Fibroblast of lung (primary cell): ENCODE measurements around the gene PSME3. TPM values are rescaled to one million over a fixed set of nuclear protein-coding genes. Genes with fewer than 3 reads are reported as not detected.
A peak's percentile ranks its signal among the peaks of the same experiment; 100 is the strongest.

Experiments
- DNase-seq, 2 donors: peaks; one replicate each; pipeline versions ENCODE4 v3.0.0 to v3.0.0-alpha.2; 2010; ENCODE audit warnings: low read depth in 2 of 2
- H2AFZ ChIP-seq: 2 replicates; pipeline ENCODE4 v1.5.1; 2012; ENCODE audit warnings: low read length, control low read depth, inconsistent platforms
- H3K27ac ChIP-seq: 2 replicates; pipeline ENCODE4 v1.5.1; 2011; ENCODE audit warnings: low read length, control low read depth; ENCODE audit not compliant: insufficient read depth
- H3K27me3 ChIP-seq: 2 replicates; pipeline ENCODE4 v1.5.1; 2011; ENCODE audit warnings: mild to moderate bottlenecking, low read length; ENCODE audit not compliant: control insufficient read depth, insufficient read depth
- H3K36me3 ChIP-seq: 2 replicates; pipeline ENCODE4 v1.5.1; 2011; ENCODE audit warnings: low read length; ENCODE audit not compliant: control insufficient read depth, insufficient read depth
- H3K4me1 ChIP-seq: 2 replicates; pipeline ENCODE4 v1.5.1; 2011; ENCODE audit warnings: low read length; ENCODE audit not compliant: control insufficient read depth, insufficient read depth; ENCODE audit errors: extremely low read depth
- H3K4me2 ChIP-seq: 2 replicates; pipeline ENCODE4 v1.5.1; 2011; ENCODE audit warnings: low read length, control low read depth; ENCODE audit not compliant: insufficient read depth; ENCODE audit errors: extremely low read depth
- H3K4me3 ChIP-seq, 4 experiments: fragments of 200-600 bp in 1 of 4; sonication (generic) in 1 of 4; replicated peaks in 1 of 4; 2 replicates each; pipeline ENCODE4 v1.5.1; 2011 to 2016; ENCODE audit warnings: low read length in 4 of 4, low read depth in 3 of 4, mild to moderate bottlenecking in 3 of 4, control low read depth in 2 of 4, inconsistent platforms in 1 of 4, mixed read lengths in 1 of 4; ENCODE audit not compliant: insufficient read depth in 1 of 4; ENCODE audit errors: control extremely low read depth in 1 of 4
- H3K79me2 ChIP-seq: 2 replicates; pipeline ENCODE4 v1.5.1; 2012; ENCODE audit warnings: mild to moderate bottlenecking, low read length, inconsistent platforms; ENCODE audit not compliant: control insufficient read depth, insufficient read depth
- H3K9ac ChIP-seq: 2 replicates; pipeline ENCODE4 v1.5.1; 2011; ENCODE audit warnings: mild to moderate bottlenecking, low read length, control low read depth; ENCODE audit not compliant: insufficient read depth
- H3K9me3 ChIP-seq: 2 replicates; pipeline ENCODE4 v1.5.1; 2012; ENCODE audit warnings: low read depth, low read length; ENCODE audit not compliant: control insufficient read depth, insufficient read depth
- H4K20me1 ChIP-seq: 2 replicates; pipeline ENCODE4 v1.5.1; 2011; ENCODE audit warnings: low read length; ENCODE audit not compliant: control insufficient read depth, insufficient read depth; ENCODE audit errors: extremely low read depth
- EZH2 ChIP-seq: IDR thresholded peaks from 2 replicates; pipeline ENCODE4 v1.5.1; 2012; ENCODE audit warnings: low read length, control low read depth, mild to moderate bottlenecking; ENCODE audit errors: missing control alignments
- polyA plus RNA-seq, 2 donors: library from polyadenylated mRNA; depleted of rRNA in 1 of 2; stranded (reverse) in 1 of 2; unstranded in 1 of 2; fragments of >200 nt; gene quantifications; 2 replicates each; pipeline ENCODE4 v1.2.1, GENCODE V29; 2011 to 2012; ENCODE audit warnings: missing spikeins in 1 of 2
- total RNA-seq: library from RNA; depleted of rRNA; stranded (reverse); fragments of >200 nt; gene quantifications from 2 replicates; pipeline ENCODE4 v1.2.1, GENCODE V29; 2014
- TF ChIP-seq, protein P1 (sequence below), 2 donors: IDR thresholded peaks in 1 of 2; conservative IDR thresholded peaks in 1 of 2; 1 replicate in 1 of 2; 2 replicates in 1 of 2; pipeline ENCODE4 v1.5.1; 2011 to 2012; ENCODE audit warnings: low read length in 2 of 2, control low read depth in 1 of 2, inconsistent platforms in 1 of 2, low read depth in 1 of 2, mild to moderate bottlenecking in 1 of 2

Gene PSME3
- total and polyA plus RNA-seq, 2 donors (not counting 1 experiment from before 2014, with no cell fraction given): 50.7 to 133 TPM

DNA sequence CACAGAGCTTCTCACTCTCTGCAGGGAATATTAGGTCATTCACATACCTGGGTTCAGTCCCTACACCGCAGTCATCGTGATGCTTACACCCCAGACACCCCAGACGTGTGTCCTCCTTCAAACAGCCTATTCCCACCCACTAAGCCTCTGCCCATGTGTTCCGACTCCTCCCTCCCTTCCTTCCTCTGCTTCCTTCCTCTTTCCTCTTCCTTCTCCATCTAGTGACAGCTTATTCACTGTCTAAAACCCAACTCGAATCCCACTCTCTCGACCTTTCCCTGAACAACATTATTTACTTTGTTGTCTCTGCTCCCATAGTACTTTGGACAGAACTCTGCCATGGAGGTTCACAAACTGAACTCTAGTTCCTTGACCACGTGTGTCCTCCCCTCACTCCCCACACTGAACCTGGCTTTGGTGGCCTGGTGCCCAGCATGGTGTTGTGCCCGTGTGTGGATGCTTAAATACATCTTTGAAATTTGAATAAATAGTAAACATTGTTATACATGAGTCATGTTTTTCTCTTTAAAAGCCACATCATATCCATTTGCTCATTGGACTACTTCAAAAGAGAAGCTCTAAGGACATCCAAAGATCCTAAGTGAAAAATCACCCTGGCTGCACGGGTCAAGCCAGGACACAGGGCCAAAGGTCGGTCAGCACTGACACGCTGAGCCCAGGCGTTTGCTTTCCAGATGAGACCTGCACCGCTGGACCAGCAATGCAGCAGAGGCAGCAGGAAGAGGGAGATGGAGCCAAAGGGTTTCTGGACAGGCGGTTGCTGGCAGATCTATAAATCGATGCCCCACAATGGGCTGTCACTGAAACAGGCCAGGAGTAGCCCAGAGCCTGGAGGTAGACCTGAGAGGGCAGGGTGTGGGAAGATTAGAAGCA lies 53.3 kb downstream of the PSME3 start:
- Histone ChIP-seq H3K9me3 (no peaks in the 10 kb centered on the region), H3K4me1 (no peaks in the 10 kb centered on the region), H3K79me2 (no peaks in the 10 kb centered on the region), H4K20me1 (no peaks in the 10 kb centered on the region), H3K27me3 (peaks cover 6% of the 10 kb centered on the region), H2AFZ (no peak overlapping the region), H3K9ac (no peak overlapping the region), H3K4me3 (no peak overlapping the region), H3K27ac (no peak overlapping the region), H3K36me3 (no peaks in the 10 kb centered on the region), H3K4me2 (no peak overlapping the region)
- DNase-seq: no peak
- TF ChIP-seq, protein P1, sequence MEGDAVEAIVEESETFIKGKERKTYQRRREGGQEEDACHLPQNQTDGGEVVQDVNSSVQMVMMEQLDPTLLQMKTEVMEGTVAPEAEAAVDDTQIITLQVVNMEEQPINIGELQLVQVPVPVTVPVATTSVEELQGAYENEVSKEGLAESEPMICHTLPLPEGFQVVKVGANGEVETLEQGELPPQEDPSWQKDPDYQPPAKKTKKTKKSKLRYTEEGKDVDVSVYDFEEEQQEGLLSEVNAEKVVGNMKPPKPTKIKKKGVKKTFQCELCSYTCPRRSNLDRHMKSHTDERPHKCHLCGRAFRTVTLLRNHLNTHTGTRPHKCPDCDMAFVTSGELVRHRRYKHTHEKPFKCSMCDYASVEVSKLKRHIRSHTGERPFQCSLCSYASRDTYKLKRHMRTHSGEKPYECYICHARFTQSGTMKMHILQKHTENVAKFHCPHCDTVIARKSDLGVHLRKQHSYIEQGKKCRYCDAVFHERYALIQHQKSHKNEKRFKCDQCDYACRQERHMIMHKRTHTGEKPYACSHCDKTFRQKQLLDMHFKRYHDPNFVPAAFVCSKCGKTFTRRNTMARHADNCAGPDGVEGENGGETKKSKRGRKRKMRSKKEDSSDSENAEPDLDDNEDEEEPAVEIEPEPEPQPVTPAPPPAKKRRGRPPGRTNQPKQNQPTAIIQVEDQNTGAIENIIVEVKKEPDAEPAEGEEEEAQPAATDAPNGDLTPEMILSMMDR (conservative IDR thresholded peaks at IDR 0.05 in 1 of 2, IDR thresholded peaks at IDR 0.05 in 1 of 2; ENCODE audit: low read depth in 1 of 2, low read length in 2 of 2): no peak
- TF ChIP-seq EZH2: no peak

DNA sequence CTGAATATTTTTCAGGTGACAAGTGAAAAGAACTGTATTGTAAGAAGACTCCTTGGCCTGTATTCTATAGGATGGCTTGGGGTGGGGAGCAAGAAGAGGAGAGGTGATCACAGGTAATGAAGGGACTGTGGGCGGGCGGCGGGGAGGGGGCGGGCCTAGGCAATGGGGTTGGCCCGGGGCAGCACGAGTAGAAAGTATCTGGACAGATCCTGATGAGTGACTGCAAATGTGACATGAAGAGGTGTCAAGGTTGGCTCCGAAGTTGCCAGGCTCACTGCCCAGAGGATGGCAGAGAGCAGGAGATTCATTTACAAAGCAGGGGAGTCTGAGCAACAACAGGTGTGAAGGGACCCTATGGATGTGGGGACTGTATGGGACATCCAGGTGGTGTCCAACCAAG lies 56.6 kb downstream of the PSME3 start:
- Histone ChIP-seq H3K4me3 (no peak overlapping the region), H3K4me2 (no peak overlapping the region), H4K20me1 (no peaks in the 10 kb centered on the region), H3K4me1 (no peaks in the 10 kb centered on the region), H2AFZ (no peak overlapping the region), H3K27ac (no peak overlapping the region), H3K9ac (no peak overlapping the region), H3K9me3 (no peaks in the 10 kb centered on the region), H3K27me3 (peaks cover 5% of the 10 kb centered on the region), H3K79me2 (no peaks in the 10 kb centered on the region), H3K36me3 (no peaks in the 10 kb centered on the region)
- TF ChIP-seq, protein P1 (conservative IDR thresholded peaks at IDR 0.05 in 1 of 2, IDR thresholded peaks at IDR 0.05 in 1 of 2; ENCODE audit: low read depth in 1 of 2, low read length in 2 of 2): no peak
- no peak for TF ChIP-seq EZH2
- DNase-seq: no peak

DNA sequence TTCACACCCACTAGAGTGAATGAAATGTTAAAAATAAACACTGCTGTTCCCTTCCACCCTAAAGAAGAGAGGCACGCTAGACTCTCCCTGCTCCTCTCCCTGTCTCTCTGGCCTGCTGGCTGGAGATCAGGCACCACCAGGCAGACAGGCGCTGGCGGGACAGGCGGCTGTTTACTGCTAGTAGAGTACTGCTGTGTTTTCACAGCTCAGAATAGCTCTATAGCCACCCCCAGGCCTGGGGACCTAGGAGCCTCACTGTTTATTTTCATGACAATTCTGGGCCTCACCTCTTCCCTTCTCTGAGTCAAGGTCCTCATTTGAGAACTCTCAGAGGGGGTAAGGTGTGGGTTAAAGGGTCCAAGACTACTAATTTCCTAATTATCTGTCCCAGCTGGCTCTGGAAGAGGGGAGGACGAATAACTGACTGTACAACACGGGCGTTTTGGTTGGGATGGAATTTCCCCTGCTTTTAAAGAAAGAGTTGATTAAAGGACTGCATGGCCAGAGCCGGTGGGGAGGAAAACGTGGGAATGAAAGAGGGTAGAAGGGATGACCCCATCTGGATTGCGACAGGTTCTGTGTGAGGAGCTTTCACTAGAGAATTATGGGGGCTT lies 58.4 kb downstream of the PSME3 start:
- Histone ChIP-seq H2AFZ (no peak overlapping the region), H3K4me2 (no peak overlapping the region), H4K20me1 (no peaks in the 10 kb centered on the region), H3K27me3 (peaks cover 4% of the 10 kb centered on the region), H3K36me3 (no peaks in the 10 kb centered on the region), H3K79me2 (no peaks in the 10 kb centered on the region), H3K9ac (no peak overlapping the region), H3K27ac (no peak overlapping the region), H3K4me3 (no peak overlapping the region), H3K4me1 (no peaks in the 10 kb centered on the region), H3K9me3 (no peaks in the 10 kb centered on the region)
- TF ChIP-seq EZH2: no peak
- TF ChIP-seq, protein P1 (conservative IDR thresholded peaks at IDR 0.05 in 1 of 2, IDR thresholded peaks at IDR 0.05 in 1 of 2; ENCODE audit: low read depth in 1 of 2, low read length in 2 of 2): no peak
- DNase-seq: peak; percentile 32 to 35
